Fibroblast of lung (primary cell): Measurements from ENCODE around the gene IGSF9B.

ENCODE experiments used
- EZH2 ChIP-seq: IDR thresholded peaks from 2 replicates; pipeline ENCODE4 v1.5.1; 2012; ENCODE audit warnings: low read length, control low read depth, mild to moderate bottlenecking; ENCODE audit errors: missing control alignments
- TF ChIP-seq, protein P1 (sequence below), 2 donors: IDR thresholded peaks in 1 of 2; conservative IDR thresholded peaks in 1 of 2; 1 replicate in 1 of 2; 2 replicates in 1 of 2; pipeline ENCODE4 v1.5.1; 2011 to 2012; ENCODE audit warnings: low read length in 2 of 2, control low read depth in 1 of 2, inconsistent platforms in 1 of 2, low read depth in 1 of 2, mild to moderate bottlenecking in 1 of 2

DNA sequence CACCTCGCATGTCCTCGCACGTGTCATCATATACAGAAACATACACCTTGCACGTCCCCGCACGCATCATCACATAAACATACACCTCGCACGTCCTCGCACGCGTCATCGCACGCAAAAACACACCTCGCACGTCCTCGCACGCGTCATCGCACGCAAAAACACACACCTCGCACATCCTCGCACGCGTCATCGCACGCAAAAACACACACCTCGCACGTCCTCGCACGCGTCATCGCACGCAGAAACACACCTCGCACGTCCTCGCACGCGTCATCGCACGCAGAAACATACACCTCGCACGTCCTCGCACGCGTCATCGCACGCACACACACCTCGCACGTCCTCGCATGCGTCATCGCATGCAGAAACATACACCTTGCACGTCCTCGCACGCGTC is 16.7 kb downstream of the IGSF9B start:
- TF ChIP-seq, protein P1, sequence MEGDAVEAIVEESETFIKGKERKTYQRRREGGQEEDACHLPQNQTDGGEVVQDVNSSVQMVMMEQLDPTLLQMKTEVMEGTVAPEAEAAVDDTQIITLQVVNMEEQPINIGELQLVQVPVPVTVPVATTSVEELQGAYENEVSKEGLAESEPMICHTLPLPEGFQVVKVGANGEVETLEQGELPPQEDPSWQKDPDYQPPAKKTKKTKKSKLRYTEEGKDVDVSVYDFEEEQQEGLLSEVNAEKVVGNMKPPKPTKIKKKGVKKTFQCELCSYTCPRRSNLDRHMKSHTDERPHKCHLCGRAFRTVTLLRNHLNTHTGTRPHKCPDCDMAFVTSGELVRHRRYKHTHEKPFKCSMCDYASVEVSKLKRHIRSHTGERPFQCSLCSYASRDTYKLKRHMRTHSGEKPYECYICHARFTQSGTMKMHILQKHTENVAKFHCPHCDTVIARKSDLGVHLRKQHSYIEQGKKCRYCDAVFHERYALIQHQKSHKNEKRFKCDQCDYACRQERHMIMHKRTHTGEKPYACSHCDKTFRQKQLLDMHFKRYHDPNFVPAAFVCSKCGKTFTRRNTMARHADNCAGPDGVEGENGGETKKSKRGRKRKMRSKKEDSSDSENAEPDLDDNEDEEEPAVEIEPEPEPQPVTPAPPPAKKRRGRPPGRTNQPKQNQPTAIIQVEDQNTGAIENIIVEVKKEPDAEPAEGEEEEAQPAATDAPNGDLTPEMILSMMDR (conservative IDR thresholded peaks at IDR 0.05 in 1 of 2, IDR thresholded peaks at IDR 0.05 in 1 of 2; ENCODE audit: low read depth in 1 of 2, low read length in 2 of 2) = no peak
- TF ChIP-seq EZH2 = no peak
